Activated CD8-positive, alpha-beta memory T cell treated with anti-CD3 and anti-CD28 coated beads, Interleukin-2, amount 50 U/mL, for 1 hour (primary cell): ENCODE results near the gene CCDC102A.
"Not testable (repeated sequence)": the region's sequence is repeated elsewhere in the genome, so short reads cannot be mapped to it uniquely, and the experiment has no call there.

Source experiments
- DNase-seq: peaks from one replicate; pipeline ENCODE4 v3.0.0-alpha.2; 2020; ENCODE audit errors: extremely low read depth

CCDC102A gene

DNA sequence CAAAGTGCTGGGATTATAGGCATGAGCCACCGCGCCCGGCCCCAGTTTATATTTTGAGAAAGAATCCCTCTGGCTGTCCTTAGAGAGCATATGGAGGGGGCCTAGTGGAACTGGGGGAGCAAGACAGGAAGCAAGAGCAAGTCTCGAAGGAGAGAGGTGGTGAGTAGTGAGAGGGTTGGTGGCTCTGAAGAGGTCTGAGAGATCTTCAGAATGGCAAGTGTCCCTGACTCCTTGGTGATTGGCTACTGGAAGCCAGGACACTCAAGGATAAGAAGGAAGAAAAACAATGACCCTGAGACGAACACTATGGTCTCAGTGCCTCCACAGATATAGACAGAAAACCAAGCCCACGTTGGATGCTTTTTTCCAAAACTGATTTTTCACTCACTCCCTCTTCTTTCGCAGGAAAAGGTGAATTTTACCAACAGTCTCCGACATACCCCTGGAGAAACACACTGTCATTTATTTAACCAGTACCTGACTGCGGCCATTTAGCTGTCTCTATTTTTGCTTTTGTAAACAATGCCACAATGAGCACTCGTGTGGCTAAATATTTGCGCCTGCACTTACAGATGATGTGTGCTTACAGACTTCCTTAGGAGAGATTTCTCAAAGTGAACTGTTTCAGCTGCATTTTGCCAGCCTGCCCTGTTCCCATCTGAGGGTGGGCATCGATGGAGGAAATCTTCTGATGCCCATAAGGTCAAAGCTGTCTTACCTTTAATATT is 34.2 kb downstream of the CCDC102A start:
- no peak for DNase-seq

GRCh38 chr16:57501492-57501891 is 34.9 kb downstream of the CCDC102A start:
- no peak for DNase-seq

DNA sequence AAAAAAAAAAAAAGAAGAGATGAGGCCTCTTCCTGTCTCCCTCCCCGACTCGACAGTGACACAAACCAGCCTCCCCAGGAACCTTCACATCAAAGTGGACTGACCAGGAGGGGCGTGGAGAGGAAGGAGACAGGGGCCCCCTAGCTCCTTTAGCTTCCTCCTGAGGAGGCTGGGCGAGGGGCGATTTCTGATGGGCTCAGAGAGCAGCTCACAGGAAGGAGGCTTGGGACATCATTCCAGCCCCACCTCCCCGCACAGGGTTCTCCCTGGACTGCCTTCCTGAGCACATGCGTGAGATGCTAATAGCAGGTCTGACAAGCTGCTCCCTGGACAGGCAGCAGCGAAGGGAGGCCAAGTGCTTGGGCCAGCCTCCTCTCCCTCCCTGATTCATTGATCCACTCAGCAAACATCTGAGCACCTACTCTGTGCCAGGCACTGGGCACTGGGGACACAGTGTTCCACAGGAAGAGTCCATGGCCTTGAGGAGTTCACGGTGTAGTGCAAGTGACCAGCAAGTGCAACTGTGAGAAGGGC is 35.7 kb downstream of the CCDC102A start:
- DNase-seq: no peak

DNA sequence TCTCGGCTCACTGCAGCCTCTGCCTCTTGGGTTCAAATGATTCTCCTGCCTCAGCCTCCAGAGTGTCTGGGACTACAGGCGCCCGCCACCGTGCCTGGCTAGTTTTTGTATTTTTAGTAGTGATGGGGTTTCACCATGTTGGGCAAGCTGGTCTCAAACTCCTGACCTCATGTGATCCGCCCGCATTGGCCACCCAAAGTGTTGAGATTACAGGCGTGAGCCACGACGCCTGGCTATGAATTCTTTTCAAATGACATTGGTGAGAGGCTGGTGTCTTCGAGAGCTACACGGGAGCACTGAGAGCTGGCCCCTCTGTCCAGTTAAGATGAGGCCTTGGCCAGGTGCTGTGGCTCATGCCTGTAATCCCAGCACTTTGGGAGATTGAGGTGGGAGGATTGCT is 36.4 kb downstream of the CCDC102A start:
- not testable (repeated sequence) for DNase-seq

DNA sequence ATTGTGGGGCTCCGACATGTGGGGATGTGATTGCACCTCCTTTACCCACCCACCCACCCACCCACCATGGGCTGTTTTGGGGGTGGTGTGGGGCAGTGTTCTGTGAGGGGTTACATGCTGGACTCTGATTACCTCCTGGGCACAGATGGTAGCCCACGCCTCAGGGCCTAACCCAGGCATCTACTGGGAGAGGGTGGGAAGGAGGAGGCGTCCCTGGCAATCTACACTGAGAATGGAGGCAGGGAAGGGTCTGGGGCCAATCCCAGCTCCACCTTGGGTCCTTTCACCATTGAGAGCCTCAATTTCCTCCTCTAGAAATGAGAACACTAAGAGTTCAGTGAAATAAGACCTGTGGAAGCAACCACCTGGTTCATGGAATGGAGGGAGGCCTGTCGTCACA is 38.3 kb downstream of the CCDC102A start:
- no peak for DNase-seq

DNA sequence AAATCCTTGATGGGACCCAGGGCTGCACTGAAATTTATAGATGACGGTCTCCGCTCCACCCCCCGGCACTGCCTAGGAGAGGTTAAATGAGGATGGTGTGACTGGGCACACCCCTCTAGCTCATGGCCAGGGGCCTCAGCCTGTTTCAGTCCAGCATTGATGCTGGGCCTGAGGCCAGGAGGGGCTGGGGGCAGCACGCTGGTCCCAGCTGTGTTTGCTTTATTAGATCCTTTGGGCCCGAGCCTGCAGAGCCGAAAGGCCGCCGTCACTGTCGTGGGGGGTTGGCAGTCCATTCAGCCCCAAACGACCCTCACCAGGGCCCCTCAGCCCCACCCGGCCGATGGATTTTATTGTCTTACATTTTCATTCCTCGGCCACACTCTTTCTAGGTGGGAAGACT is 39.2 kb downstream of the CCDC102A start:
- no peak for DNase-seq

GRCh38 chr16:57493767-57494166 is 42.6 kb downstream of the CCDC102A start:
- no peak for DNase-seq

- no peak for DNase-seq
Measured at GRCh38 chr16:57489229-57489628, 47.1 kb downstream of the CCDC102A start.

GRCh38 chr16:57486858-57487834 is 49.2 kb downstream of the CCDC102A start:
- no peak for DNase-seq

GRCh38 chr16:57485916-57486857 is 50.2 kb downstream of the CCDC102A start, which contains the start of gene DOK4:
Gene DOK4, minus strand, starts transcription at chr16:57486493. Its CDS starts 6,986 bp downstream, at chr16:57479507.
- peak; percentile 27 for DNase-seq

DNA sequence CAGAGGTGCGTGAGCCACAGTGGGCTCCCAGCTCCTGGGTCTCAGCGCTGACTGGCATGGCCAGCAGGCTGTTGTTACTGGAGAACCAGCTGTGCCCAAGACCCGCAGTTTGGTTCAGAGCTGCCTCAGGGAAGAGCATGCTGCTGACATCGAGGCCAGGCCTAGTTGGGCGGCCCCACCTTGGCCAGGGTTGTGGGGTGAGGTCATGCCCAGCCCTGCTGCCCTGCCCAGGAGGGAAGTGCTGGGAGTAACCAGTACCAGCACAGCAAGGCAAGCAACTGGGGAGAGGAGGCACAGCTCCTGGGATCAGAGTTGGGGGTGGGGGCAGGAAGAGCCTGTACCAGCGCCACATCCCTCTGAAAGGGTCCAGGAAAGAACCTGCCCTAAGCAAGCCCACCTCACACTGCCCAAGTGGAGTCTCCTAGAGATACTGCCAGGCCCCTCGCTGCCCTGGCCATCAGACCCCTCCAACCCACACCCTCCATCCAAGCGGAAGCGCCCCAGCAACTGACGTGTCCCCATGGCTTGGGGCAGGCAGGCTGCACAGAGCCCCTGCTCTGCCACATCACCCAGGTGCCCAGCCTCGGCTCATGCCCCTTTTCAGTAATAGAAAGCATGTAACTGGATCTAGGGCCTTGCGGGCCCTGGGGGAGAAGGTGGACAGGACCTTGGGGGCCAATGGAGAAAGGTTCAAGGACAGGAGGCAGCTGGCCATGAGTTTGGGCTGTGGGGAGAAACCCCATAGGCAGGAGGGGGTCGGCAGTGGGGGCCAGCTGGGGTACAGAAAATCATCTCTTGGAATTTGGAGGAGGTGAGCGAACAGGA is 51.1 kb downstream of the CCDC102A start:
- DNase-seq: no peak

DNA sequence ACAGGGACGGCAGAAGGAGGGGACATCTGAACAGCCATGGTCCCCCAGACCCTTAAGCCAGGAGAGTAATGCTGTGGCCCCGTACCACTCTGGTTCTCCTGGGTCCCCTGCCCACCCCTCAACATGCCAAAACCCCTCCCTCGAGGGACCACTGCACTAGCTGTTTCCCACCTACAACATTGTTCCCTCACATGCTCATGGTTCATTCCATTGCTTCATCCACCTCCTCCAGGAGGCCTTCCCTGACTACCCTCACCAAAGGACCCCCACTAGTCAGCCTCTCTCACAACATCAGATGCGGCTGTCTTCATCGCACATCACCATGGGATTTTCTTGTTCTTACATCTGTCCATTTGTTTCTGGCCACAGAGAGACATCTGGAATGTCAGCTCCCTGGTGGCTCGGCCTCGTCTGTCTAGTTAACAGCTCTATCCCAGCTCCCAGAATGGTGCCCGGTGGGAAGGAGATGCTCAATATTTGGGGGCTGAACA is 51.8 kb downstream of the CCDC102A start:
- no peak for DNase-seq

- no peak for DNase-seq
Measured at GRCh38 chr16:57483725-57484514, 52.5 kb downstream of the CCDC102A start.

- DNase-seq: no peak
Measured at GRCh38 chr16:57482845-57483545, 53.4 kb downstream of the CCDC102A start.

- DNase-seq: no peak
Measured at GRCh38 chr16:57481421-57481820, 55.0 kb downstream of the CCDC102A start.

DNA sequence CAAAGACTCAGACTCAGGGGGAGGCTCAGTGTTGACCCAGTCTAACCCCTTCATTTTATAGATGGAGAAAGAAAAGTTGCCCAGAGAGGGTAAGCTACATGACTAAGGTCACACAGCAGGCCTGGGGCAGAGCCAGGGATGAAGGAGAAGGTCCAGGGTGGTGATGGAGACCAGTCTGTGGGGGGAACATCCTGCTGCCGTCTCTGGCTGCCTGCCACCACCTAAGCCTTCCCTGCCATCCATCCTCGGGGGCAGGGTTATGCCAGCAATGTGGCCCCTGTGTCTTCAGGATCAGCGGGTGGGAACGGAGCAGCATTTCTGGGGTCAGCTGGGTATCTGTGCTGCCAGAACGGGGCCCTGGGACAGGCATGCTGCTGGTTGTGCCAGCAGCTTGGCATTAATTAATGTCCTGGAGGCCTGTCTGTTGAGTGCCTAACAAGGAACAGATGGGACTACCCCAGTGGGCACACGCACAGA is 55.6 kb downstream of the CCDC102A start:
- no peak for DNase-seq

DNA sequence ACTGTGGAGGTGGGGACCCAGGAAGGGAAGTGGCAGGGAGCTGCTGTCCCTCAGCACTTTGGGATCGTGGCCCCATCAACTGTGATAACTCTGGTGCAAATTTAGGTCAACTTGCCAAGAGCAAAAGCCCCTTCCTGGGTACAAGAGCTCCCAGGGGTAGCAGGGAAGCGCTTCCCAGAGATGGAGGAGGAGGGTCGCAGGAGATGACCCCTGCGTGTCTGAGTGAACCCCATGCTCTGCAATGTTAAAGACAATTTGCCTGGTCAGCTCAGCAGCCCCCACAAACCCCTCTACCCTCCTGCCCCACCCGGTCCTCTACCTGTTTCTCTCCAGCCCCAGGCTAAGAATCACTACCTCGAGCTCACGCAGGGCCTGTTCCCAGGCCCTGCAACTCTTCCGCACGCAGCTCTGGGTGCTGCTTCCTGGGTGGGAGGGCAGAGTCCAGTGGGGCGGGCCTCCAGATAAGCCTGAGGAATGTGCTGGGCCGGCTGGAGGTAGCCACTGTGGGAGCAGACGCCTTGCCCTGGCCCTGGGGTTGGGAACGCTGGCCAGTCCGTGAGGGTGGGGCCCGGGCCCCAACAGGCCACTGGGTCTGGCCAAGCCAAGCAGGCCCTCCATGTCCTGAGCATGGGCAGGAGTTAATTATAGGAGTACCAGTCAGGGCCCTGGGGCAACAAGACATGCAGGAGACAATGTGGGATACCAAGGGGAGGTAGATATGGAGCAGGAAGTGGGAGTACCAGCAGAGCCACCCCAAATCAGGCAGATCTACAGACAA is 56.2 kb downstream of the CCDC102A start:
- DNase-seq: no peak
